Activated CD8-positive, alpha-beta memory T cell treated with anti-CD3 and anti-CD28 coated beads for 24 hours (primary cell): ENCODE measurements around the gene SYNM.
"Not testable (repeated sequence)": the region's sequence is repeated elsewhere in the genome, so short reads cannot be mapped to it uniquely, and the experiment has no call there.

Experiments
- DNase-seq: peaks from one replicate; pipeline ENCODE4 v3.0.0-alpha.2; 2020

The SYNM gene

GRCh38 chr15:99108993-99109392, 4.1 kb downstream of the SYNM start:
- no peak for DNase-seq

GRCh38 chr15:99109555-99110021, 4.7 kb downstream of the SYNM start:
- no peak for DNase-seq

- DNase-seq, result no peak
These were observed 5.2 kb downstream of the SYNM start for GRCh38 chr15:99110093-99110492.

- no peak for DNase-seq
These were observed 5.9 kb downstream of the SYNM start for GRCh38 chr15:99110581-99111320.

DNA sequence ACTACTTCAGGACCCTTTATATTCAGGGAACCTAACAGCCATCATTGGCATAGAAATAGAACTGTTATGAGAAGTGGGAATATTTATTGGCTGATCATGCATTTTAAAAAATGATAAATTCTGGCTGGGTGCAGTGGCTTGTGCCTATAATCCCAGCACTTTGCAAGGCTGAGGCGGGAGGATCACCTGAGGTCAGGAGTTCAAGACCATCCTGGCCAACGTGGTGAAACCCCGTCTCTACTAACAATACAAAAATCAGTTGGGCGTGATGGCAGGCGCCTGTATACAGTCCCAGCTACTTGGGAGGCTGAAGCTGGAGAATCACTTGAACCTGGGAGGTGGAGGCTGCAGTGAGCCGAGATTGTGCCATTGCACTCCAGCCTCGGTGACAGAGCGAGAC, 6.8 kb downstream of the SYNM start:
- DNase-seq, result not testable (repeated sequence)

DNA sequence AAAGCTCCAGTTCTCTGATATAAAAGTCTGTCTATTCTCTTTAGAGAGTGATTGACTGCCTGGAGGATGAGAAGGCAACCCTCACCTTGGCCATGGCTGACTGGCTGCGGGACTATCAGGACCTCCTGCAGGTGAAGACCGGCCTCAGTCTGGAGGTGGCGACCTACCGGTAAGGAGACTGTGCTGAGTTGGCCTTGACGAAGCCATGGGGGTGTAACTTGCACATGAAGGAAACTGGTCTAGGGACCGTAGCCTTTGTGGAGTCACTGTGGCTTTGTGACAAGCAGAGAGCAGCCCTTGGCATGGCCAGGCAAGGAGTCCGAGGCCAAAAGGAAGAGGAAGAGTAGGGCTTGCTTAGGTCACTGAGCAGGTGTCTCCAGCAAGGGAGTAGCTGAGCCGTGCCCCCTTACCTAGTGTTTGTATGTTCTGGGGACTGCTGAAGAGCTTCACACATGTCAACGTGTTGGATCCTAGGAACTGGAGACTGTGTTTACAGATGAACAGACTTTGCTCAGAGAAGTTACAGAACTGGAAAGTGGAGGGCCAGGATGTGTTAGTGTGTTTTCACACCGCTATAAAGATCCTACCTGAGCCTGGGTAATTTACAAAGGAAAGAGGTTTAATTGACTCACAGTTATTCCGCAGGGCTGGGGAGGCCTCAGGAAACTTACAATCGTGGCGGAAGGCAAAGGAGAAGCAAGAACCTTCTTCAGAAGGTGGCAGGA, 8.8 kb downstream of the SYNM start:
- DNase-seq, result no peak

DNA sequence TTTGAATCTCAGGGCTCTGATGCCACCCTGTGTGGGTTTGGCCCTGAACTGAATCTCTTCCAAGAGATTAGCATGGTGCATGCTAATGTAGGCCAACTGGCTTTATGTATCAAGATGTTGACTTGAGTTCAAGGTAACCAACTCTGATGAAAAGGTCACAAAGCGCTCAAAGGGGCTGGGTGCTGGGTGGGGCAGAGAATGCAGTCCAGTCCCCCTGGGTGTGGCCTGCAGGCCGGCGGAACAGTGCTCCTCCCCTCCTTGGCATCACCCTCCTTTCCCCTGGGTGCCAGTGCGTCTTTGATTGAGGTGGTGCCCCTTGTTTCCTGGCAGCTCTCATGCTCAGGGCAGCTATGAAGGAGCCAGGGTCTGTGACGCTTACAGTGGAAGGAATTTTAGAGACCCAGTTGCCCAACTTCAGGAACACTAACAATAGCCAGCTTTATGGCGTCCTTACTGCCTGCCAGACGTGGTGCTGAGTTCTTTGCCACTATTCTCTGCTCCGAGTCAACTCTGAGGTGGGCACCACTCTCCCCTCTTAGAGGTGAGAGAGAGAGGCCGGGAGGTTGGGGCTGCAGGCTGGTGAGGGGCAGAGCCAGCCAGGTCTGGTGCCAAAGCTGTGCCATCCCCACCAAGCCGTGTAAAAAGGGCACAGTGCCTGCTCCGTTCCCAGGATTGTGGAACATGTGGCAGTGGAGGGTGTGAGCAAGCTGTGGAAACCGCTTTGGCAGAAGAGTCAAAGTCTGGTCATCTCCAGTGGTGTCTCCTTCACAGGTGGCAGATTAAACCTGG, 9.8 kb downstream of the SYNM start:
- DNase-seq, result no peak

DNA sequence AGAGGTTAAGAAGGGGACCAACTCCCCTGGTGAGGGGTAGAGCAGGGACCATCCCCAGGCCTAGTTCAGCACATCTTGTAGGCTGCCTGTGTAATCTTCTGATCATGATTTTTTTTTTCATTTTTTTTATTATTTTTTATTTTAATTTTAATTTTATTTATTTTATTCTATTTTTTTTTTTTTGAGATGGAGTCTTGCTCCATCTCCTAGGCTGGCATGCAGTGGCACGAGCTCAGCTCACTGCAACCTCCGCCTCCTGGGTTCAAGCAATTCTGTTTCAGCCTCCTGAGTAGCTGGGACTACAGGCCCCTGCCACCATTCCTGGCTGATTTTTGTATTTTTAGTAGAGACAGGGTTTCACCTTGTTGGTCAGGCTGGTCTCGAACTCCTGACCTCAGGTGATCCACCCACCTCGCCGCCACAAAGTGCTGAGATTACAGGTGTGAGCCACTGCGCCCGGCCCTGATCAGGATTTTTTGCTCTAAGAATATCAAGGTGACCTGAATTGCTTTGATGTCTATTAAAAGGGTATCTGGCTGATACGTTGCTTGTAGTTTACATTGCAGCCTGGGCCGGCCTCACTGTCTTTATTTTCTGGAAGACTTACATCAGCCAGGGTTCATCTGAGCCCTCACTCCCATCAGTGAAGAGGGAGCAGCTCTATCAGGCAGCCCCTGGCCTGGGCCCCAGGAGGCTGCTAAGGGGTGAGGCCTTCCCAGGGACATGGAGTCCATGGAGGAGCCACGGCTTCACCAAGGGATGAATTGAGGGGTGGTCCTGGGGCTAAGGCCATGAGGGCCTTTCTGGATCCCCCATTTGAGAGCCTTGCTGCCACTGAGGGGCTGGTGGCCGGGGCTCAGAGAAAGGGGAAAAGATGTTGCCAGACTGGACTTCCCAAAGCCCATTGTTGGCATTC, 10.7 kb downstream of the SYNM start:
- DNase-seq, result no peak

DNA sequence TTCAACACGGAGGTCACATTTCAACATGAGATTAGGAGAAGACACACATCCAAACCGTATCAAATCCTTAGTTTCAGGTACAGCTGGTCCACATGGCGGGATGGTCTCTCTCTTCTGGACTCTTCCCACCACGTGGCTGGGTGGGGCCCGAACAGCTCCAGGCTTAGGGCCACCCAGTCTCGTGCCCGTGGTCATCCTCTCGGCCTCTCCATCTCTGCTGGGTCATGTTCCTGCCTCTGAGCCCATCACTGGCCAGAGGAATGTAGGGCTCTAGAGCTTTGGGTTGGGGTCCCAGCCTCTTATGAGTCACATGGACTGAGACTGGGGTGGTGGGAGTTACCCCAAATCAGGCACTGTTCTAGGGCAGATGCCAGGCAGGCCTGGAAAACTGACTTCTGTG, 12.2 kb downstream of the SYNM start:
- DNase-seq, result no peak

- no peak for DNase-seq
These were observed 12.8 kb downstream of the SYNM start for GRCh38 chr15:99117563-99118257.

DNA sequence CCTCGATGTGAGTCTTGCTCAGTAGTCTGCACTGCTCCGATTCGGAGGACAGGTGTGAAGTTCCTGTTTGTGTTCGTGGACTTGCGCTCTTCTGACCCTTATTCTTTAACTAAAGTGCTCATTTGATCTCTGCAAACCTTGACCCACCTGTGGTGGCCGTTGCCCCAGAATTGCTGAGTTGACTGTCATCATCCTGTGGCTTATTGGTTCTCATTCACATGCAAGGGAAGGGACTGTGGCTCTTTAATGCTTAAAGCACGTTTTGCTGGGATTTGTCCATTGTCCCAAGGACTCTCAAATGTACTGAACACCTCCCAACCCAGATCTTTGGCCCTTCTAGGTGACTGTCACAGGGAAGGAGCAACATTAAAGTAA, 13.4 kb downstream of the SYNM start:
- no peak for DNase-seq

GRCh38 chr15:99118801-99119546, 14.1 kb downstream of the SYNM start:
- no peak for DNase-seq

DNA sequence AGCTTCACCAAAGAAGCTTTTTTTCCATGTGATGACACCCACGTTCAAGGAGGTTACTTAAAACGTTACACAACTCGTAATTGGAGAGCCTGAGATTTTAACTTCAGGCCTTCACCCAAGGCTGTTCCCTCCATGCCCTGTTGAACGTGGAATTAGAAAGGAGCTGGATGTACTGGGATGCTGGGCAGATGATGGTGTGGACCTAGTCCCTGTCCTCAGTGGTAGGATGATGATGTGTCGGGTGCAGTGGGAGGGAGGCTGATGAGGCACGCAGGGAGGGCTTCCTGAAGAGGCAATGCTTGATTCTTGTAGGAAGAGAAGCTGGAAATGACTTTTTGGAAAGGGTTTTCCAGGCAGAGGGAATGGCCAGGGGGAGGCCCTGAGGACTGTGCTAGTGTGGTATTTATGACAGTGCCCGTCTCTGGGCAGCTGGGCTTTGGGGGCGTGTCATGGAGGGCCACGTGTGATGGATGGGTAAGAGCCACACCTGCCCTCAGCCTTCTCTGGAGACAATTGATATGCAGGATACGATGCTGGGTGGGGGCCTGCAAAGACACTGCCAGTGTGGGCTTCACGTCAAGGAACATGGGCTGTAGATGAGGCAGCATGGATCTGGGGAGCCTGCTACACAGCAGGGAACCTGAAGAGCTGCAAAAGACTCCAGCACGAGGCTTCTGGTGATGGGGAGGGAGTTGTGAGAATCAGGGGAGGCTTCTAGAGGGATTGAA, 15.3 kb downstream of the SYNM start:
- no peak for DNase-seq

GRCh38 chr15:99121207-99121606, 16.3 kb downstream of the SYNM start:
- DNase-seq, result no peak

- DNase-seq, result no peak
These were observed 17.0 kb downstream of the SYNM start for GRCh38 chr15:99121691-99122410.

DNA sequence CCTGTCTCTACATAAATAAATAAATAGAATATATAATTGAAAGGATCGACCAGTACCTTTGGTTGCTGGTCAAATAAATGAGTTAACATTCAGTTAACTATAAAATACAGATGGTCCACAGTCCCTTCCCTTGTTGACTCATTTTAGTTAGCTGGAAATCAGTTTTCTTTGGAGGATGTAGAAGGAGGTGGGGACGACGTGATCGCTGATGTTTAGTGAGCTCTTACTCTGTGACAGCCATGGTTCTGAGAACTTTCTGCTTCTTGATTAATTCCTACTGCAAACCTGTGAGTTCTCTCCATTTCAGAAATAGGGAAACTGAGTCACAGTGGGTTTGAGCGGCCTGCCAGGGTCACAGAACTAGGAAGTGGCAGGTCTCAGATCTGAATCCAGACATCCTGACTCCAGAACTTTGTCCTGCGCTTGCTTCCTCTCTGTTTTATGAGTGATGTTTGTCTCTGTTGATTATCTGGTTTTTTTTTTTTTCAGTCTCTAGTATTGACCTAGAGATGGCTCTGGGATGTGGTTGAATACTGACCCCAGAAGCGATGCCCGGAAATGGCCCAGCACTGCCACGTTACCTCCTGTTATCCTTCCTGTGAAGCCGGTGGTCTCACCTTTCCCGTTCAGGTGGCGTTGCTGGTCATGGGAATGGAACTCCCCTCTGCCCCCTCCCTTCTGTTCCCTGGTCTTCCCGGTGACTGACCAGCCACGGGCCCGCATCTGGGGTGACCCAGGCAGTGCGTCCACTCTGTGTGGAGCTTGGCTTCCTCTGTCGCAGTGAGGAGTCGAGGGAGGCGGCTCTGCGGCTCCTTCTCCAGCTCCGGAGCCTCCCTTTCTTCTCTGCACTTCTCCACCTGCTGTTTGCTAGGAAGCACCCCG, 18.2 kb downstream of the SYNM start:
- DNase-seq, result no peak

GRCh38 chr15:99123713-99124451, 19.0 kb downstream of the SYNM start:
- DNase-seq, result no peak

DNA sequence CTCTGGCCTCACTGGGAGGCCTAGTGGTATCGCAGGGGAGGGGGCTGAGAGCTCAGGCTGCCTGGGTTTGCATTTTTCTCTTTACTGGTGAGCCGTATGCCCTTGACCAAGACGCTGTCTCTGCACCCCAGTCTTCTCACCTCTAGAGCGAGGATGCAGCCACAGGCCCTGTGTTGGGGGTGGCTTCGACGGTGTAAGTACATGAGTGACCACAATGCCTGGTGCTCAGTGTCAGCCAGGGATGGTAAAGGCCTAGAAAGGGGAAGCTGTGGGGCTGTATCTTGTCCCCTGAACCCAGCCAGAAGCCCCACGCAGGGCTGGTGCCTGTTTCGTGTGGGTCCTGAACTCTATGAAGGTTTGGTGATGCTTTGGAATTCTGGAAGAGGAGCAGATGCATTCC, 19.8 kb downstream of the SYNM start:
- no peak for DNase-seq
